Neural progenitor cell (in vitro differentiated cells): ENCODE measurements around the gene ME2. TPM values are rescaled to one million over a fixed set of nuclear protein-coding genes. Genes with fewer than 3 reads are reported as not detected.
"Not testable (repeated sequence)": the region's sequence is repeated elsewhere in the genome, so short reads cannot be mapped to it uniquely, and the experiment has no call there.

Experiments used
- DNase-seq: peaks from one replicate; pipeline ENCODE4 v3.0.0-alpha.2; 2016; ENCODE audit warnings: low spot score
- H2AFZ ChIP-seq: fragments of 200-600 bp; sonication (generic); replicated peaks from 2 replicates; pipeline ENCODE4 v1.6.1; 2016; ENCODE audit warnings: antibody characterized with exemption
- H3F3A ChIP-seq: fragments of 200-600 bp; sonication (generic); 2 replicates; pipeline ENCODE4 v1.6.1; 2016; ENCODE audit warnings: antibody characterized with exemption, low read depth
- H3K27ac ChIP-seq: fragments of 200-600 bp; sonication (generic); 2 replicates; pipeline ENCODE4 v1.5.1; 2016; ENCODE audit warnings: mild to moderate bottlenecking
- H3K27me3 ChIP-seq: fragments of 200-600 bp; sonication (generic); 2 replicates; pipeline ENCODE4 v1.6.1; 2016; ENCODE audit warnings: mild to moderate bottlenecking, moderate library complexity
- H3K36me3 ChIP-seq: fragments of 200-600 bp; sonication (generic); 2 replicates; pipeline ENCODE4 v1.5.1; 2016
- H3K4me1 ChIP-seq: fragments of 200-600 bp; sonication (generic); 2 replicates; pipeline ENCODE4 v1.6.1; 2016; ENCODE audit warnings: mixed run types
- H3K4me2 ChIP-seq: fragments of 200-600 bp; sonication (generic); 2 replicates; pipeline ENCODE4 v1.6.1; 2016
- H3K4me3 ChIP-seq: fragments of 200-600 bp; sonication (generic); 2 replicates; pipeline ENCODE4 v1.5.1; 2016
- H3K79me2 ChIP-seq: fragments of 200-600 bp; sonication (generic); 2 replicates; pipeline ENCODE4 v1.6.1; 2016; ENCODE audit warnings: low read depth
- H3K9ac ChIP-seq: fragments of 200-600 bp; sonication (generic); 2 replicates; pipeline ENCODE4 v1.6.1; 2016
- H3K9me3 ChIP-seq: fragments of 200-600 bp; sonication (generic); 2 replicates; pipeline ENCODE4 v1.5.1; 2016; ENCODE audit warnings: low read depth
- H4K20me1 ChIP-seq: fragments of 200-600 bp; sonication (generic); 2 replicates; pipeline ENCODE4 v1.6.1; 2016; ENCODE audit warnings: low read depth
- H3K27ac Mint-ChIP-seq: 3 replicates; pipeline ENCODE4 v1.8.0; 2021; ENCODE audit warnings: mixed read lengths
- H3K27me3 Mint-ChIP-seq: 2 replicates; pipeline ENCODE4 v1.8.0; 2022; ENCODE audit warnings: low read depth, mild to moderate bottlenecking, inconsistent platforms, moderate library complexity, mixed read lengths; ENCODE audit not compliant: insufficient read depth
- H3K36me3 Mint-ChIP-seq: 3 replicates; pipeline ENCODE4 v1.8.0; 2021; ENCODE audit warnings: mixed read lengths
- H3K4me1 Mint-ChIP-seq: 3 replicates; pipeline ENCODE4 v1.8.0; 2021; ENCODE audit warnings: mixed read lengths
- H3K4me3 Mint-ChIP-seq: 3 replicates; pipeline ENCODE4 v1.8.0; 2021; ENCODE audit warnings: mild to moderate bottlenecking, moderate library complexity, mixed read lengths
- H3K9me3 Mint-ChIP-seq: 3 replicates; pipeline ENCODE4 v1.8.0; 2020; ENCODE audit warnings: mixed read lengths
- EZH2 ChIP-seq: fragments of 200-600 bp; sonication (generic); IDR thresholded peaks from 2 replicates; pipeline ENCODE4 v1.6.1; 2017; ENCODE audit warnings: antibody characterized with exemption, mild to moderate bottlenecking, moderate library complexity
- EZH2phosphoT487 ChIP-seq: fragments of 200-600 bp; sonication (generic); IDR thresholded peaks from 2 replicates; pipeline ENCODE4 v1.6.1; 2017; ENCODE audit warnings: antibody characterized with exemption
- small RNA-seq: library from RNA; depleted of rRNA; stranded (forward); fragments of <200 nt; gene quantifications from one replicate; pipeline ENCODE3, GENCODE V24; 2015
- total RNA-seq: library from RNA; depleted of rRNA; stranded (reverse); fragments of >200 nt; gene quantifications from 2 replicates; pipeline ENCODE4 v1.2.3, GENCODE V29; 2015; ENCODE audit warnings: low replicate concordance
- TF ChIP-seq, protein P1 (sequence below): fragments of 200-600 bp; sonication (generic); IDR thresholded peaks from 2 replicates; pipeline ENCODE4 v1.5.1; 2017; ENCODE audit warnings: antibody characterized with exemption, mild to moderate bottlenecking

The ME2 gene
- total RNA-seq, 1 donor from 2014 or later = 129 TPM

DNA sequence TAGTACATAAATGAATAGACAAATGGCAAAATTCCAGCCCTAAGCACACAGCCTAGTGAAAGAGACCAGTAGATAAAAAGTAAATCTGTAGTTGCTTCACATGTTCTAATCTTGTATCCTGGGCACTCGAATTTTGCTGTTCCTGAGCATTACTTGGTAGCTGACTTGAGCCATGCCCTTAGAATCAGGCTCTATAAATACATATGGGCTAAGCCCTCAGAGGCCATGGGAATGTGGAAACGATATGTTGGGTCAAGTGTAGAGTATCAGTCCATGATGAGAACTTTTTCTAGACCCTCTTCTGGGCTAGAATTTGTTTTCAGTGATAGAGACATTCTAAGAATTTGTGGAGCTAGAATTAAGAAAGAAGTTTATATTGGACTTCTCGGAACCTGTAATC, 110.8 kb downstream of the ME2 start:
- H4K20me1 ChIP-seq = no peaks in the 10 kb centered on the region
- H3K4me3 ChIP-seq = no peak overlapping the region
- H3K27me3 ChIP-seq = no peaks in the 10 kb centered on the region
- peaks cover 8% of the 10 kb centered on the region for H3F3A ChIP-seq
- H3K4me1 ChIP-seq = peaks cover 25% of the 10 kb centered on the region
- H3K27ac ChIP-seq = no peak overlapping the region
- Mint-ChIP-seq H3K4me1 (peaks cover 15% of the 10 kb centered on the region), H3K27me3 (no peaks in the 10 kb centered on the region), H3K4me3 (no peak overlapping the region), H3K9me3 (no peaks in the 10 kb centered on the region), H3K36me3 (peaks cover 20% of the 10 kb centered on the region), H3K27ac (no peak overlapping the region)
- no peak overlapping the region for H3K9ac ChIP-seq
- DNase-seq = no peak
- no peaks in the 10 kb centered on the region for H3K36me3 ChIP-seq
- TF ChIP-seq EZH2phosphoT487 = no peak
- TF ChIP-seq EZH2 = no peak
- TF ChIP-seq, protein P1, sequence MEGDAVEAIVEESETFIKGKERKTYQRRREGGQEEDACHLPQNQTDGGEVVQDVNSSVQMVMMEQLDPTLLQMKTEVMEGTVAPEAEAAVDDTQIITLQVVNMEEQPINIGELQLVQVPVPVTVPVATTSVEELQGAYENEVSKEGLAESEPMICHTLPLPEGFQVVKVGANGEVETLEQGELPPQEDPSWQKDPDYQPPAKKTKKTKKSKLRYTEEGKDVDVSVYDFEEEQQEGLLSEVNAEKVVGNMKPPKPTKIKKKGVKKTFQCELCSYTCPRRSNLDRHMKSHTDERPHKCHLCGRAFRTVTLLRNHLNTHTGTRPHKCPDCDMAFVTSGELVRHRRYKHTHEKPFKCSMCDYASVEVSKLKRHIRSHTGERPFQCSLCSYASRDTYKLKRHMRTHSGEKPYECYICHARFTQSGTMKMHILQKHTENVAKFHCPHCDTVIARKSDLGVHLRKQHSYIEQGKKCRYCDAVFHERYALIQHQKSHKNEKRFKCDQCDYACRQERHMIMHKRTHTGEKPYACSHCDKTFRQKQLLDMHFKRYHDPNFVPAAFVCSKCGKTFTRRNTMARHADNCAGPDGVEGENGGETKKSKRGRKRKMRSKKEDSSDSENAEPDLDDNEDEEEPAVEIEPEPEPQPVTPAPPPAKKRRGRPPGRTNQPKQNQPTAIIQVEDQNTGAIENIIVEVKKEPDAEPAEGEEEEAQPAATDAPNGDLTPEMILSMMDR = no peak
- H3K79me2 ChIP-seq = no peaks in the 10 kb centered on the region
- no peak overlapping the region for H3K4me2 ChIP-seq
- no peaks in the 10 kb centered on the region for H3K9me3 ChIP-seq
- H2AFZ ChIP-seq = no peak overlapping the region

GRCh38 chr18:50992351-50992762, 113.4 kb downstream of the ME2 start:
- Histone ChIP-seq H3K79me2 (no peaks in the 10 kb centered on the region), H3K9ac (no peak overlapping the region), H3K4me1 (peaks cover 25% of the 10 kb centered on the region), H4K20me1 (no peaks in the 10 kb centered on the region), H2AFZ (peak overlapping the region; percentile 92), H3F3A (peaks cover 8% of the 10 kb centered on the region), H3K36me3 (no peaks in the 10 kb centered on the region), H3K4me2 (peak overlapping the region; percentile 81), H3K9me3 (no peaks in the 10 kb centered on the region), H3K27me3 (no peaks in the 10 kb centered on the region), H3K27ac (peak overlapping the region; percentile 16), H3K4me3 (peak overlapping the region; percentile 30)
- H3K4me1 Mint-ChIP-seq = peaks cover 15% of the 10 kb centered on the region
- peak; percentile 79 for DNase-seq
- TF ChIP-seq, protein P1 = no peak
- no peak for TF ChIP-seq EZH2phosphoT487
- H3K9me3 Mint-ChIP-seq = no peaks in the 10 kb centered on the region
- H3K36me3 Mint-ChIP-seq = peaks cover 6% of the 10 kb centered on the region
- H3K27ac Mint-ChIP-seq = peak overlapping the region; percentile 61
- H3K27me3 Mint-ChIP-seq = no peaks in the 10 kb centered on the region
- peak overlapping the region; percentile 13 for H3K4me3 Mint-ChIP-seq

DNA sequence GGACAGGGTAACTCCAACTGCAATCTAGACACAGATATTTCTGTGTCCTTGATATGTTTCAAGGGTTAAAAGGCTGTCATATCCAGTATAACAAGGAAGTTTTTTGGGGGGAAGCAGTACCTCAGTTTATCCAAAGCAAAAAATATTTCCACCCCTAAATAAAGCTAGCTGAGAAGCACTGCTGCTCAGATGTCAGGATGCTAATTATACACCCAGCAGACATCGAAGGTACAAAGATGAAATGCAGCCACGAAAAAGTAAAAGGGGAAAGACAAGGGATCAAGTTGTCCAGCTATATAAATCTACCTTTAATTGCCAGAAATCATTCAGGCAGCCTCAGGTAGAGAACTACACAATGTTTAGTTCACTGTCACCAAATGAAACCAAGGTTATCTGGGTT, 115.1 kb downstream of the ME2 start:
- no peak for TF ChIP-seq EZH2
- no peak for TF ChIP-seq EZH2phosphoT487
- TF ChIP-seq, protein P1 = no peak
- no peak overlapping the region for H3K27ac ChIP-seq
- Mint-ChIP-seq H3K9me3 (no peaks in the 10 kb centered on the region), H3K27me3 (peaks cover 2% of the 10 kb centered on the region), H3K4me1 (peaks cover 15% of the 10 kb centered on the region), H3K36me3 (peaks cover 2% of the 10 kb centered on the region), H3K4me3 (no peak overlapping the region), H3K27ac (no peak overlapping the region)
- H3F3A ChIP-seq = peaks cover 8% of the 10 kb centered on the region
- no peaks in the 10 kb centered on the region for H3K9me3 ChIP-seq
- no peak for DNase-seq
- H2AFZ ChIP-seq = no peak overlapping the region
- no peaks in the 10 kb centered on the region for H3K36me3 ChIP-seq
- no peak overlapping the region for H3K4me2 ChIP-seq
- no peak overlapping the region for H3K9ac ChIP-seq
- H3K27me3 ChIP-seq = no peaks in the 10 kb centered on the region
- H3K4me1 ChIP-seq = peaks cover 25% of the 10 kb centered on the region
- no peak overlapping the region for H3K4me3 ChIP-seq
- no peaks in the 10 kb centered on the region for H3K79me2 ChIP-seq
- no peaks in the 10 kb centered on the region for H4K20me1 ChIP-seq

GRCh38 chr18:51003174-51003573, 124.3 kb downstream of the ME2 start:
- H3K4me1 Mint-ChIP-seq, H3K27ac ChIP-seq, H3K4me1 ChIP-seq, H3K9ac ChIP-seq, H3K27me3 Mint-ChIP-seq, H2AFZ ChIP-seq, H3K4me3 Mint-ChIP-seq, H3K79me2 ChIP-seq, DNase-seq, H3K9me3 ChIP-seq, H3K4me2 ChIP-seq, H4K20me1 ChIP-seq, H3K27ac Mint-ChIP-seq, H3F3A ChIP-seq, H3K36me3 ChIP-seq, H3K27me3 ChIP-seq, H3K4me3 ChIP-seq: not testable (repeated sequence)
- Mint-ChIP-seq H3K36me3 (peaks cover 12% of the 10 kb centered on the region), H3K9me3 (peaks cover 16% of the 10 kb centered on the region)

Small RNA genes within 50 kb of the gene (small RNA-seq; reads per million reads assigned to genes)
- gene RF00019 = not detected

Other genes starting within 250 kb of the ME2 start
- gene MRO, start 59.1 kb upstream of the ME2 start, total RNA-seq = 0.06 TPM in 1 of 2 replicates, not detected in the other
- gene ELAC1, start 88.9 kb downstream of the ME2 start, total RNA-seq = 8.1 and 16.1 TPM in 2 replicates
- 168 and 310 TPM in 2 replicates for gene SMAD4, start 151.1 kb downstream of the ME2 start, total RNA-seq